Adipocyte (in vitro differentiated cells): ENCODE measurements around the gene ISCU.

Experiments
- DNase-seq: peaks from one replicate; pipeline ENCODE4 v3.0.0-alpha.2; 2015; ENCODE audit warnings: low read depth
- H3K27me3 ChIP-seq: replicated peaks from 2 replicates; pipeline ENCODE4 v1.7.0; 2013; ENCODE audit warnings: mild to moderate bottlenecking, low read length, moderate library complexity; ENCODE audit not compliant: control insufficient read depth, insufficient read depth
- H3K36me3 ChIP-seq: 2 replicates; pipeline ENCODE4 v1.7.0; 2013; ENCODE audit warnings: low read length, mild to moderate bottlenecking, moderate library complexity; ENCODE audit not compliant: control insufficient read depth, insufficient read depth, severe bottlenecking
- H3K4me1 ChIP-seq: 2 replicates; pipeline ENCODE4 v1.7.0; 2013; ENCODE audit warnings: mild to moderate bottlenecking, low read length, moderate library complexity; ENCODE audit not compliant: control insufficient read depth, insufficient read depth
- H3K4me3 ChIP-seq: 2 replicates; pipeline ENCODE4 v1.7.0; 2013; ENCODE audit warnings: mild to moderate bottlenecking, low read length, moderate library complexity
- H3K9ac ChIP-seq: 2 replicates; pipeline ENCODE4 v1.7.0; 2013; ENCODE audit warnings: mild to moderate bottlenecking, low read length, moderate library complexity
- H3K9me3 ChIP-seq: 2 replicates; pipeline ENCODE4 v1.7.0; 2013; ENCODE audit warnings: mild to moderate bottlenecking, low read length, moderate library complexity; ENCODE audit not compliant: control insufficient read depth

ISCU gene

DNA sequence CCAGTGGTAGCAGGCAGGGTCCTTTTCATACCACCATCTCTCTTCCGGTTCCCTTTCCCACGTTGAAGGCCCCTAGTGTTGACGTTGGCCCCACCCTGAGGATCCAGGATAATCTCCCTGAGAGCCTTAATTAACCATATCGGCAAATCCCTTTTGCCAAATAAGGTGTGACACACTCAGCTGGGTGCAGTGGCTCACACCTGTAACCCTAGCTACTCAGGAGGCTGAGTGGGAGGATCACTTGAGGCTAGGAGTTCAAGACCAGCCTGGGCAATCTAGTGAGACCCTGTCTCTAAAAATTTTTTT, 38.3 kb downstream of the ISCU start:
- Histone ChIP-seq H3K4me1 (peaks cover 22% of the 10 kb centered on the region), H3K36me3 (no peaks in the 10 kb centered on the region), H3K27me3 (no peaks in the 10 kb centered on the region), H3K9me3 (no peaks in the 10 kb centered on the region), H3K4me3 (no peak overlapping the region), H3K9ac (no peak overlapping the region)
- no peak for DNase-seq

DNA sequence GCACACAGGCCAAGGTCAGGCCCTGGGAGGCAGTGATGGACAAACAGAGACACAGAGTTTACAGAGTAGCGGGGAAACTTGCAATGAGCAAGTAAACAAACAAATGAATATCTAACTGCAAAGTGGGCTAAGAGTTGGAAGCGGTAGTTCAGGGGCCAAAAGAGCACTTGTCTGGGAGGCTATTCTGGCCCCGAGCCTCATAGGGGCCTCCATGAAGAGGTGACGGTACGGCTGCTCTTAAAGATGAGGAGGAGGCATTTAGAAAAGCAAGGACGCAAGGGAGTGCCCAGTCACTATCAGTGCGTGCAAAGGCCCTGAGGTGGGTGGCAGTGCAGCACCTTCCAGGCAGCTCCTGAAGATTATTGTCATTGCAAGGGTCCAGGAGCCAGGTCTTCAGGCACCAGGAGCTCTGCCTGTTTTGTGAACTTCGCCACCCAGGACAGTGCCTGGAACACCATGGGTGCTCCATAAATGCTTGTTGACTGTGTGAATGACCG, 39.9 kb downstream of the ISCU start:
- Histone ChIP-seq H3K36me3 (no peaks in the 10 kb centered on the region), H3K27me3 (no peaks in the 10 kb centered on the region), H3K4me3 (no peak overlapping the region), H3K9ac (no peak overlapping the region), H3K4me1 (peaks cover 14% of the 10 kb centered on the region), H3K9me3 (no peaks in the 10 kb centered on the region)
- DNase-seq = no peak

DNA sequence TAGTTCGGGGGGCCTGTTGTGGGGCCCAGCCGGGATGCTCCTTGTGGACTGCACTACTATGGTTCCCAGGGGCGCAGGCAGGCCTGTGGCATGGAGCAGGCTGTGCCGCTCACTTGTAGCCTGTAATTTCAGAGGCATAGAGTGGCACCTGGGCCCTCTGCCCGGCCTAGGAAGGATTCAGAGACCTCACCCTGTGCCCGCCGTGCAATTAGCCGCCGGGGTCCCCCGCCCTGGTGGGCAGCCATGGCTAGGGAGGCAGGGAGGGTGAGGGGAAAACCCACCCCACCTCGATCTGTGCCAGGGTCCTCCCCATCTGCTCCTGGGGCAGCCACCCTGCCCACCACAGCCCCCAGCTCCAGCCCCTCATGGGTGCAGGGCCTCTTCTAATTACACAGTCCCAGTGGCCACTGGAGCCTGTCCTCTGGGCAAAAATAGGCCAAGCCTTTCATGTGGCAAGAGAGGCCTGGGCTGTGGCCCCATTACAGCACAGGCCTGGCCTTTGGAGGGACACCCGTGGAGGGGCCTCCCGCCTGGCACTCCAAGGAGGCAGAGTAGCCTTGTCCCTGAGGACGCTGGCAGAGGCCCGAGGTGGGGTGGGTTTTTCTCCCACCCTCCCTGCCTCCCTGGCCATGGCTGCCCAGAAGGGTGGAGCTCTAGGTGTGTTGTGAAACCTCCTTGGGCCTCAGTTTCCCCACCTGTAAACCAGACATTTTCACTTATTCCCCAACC, 40.7 kb downstream of the ISCU start:
- Histone ChIP-seq H3K9ac (no peak overlapping the region), H3K4me3 (no peak overlapping the region), H3K9me3 (no peaks in the 10 kb centered on the region), H3K36me3 (no peaks in the 10 kb centered on the region), H3K4me1 (peaks cover 9% of the 10 kb centered on the region), H3K27me3 (no peaks in the 10 kb centered on the region)
- no peak for DNase-seq

DNA sequence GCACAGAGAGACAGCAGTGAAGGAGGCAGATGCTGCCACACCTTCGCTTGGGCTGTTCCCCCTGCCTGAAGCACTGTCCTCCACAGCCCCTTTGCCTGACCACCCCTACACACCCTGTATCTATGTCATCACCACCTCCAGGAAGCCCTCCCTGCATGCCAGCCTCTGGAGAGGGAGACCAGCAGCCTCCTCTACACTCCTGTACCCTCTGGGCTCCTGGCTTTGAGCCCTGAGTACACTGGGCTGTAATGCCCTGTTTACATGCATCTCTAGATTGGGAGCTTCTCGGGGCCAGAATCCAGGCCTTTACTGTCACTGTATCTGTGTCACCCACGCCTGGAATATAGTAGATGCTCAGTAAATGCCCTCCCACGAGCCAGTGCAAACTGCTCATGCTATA, 41.3 kb downstream of the ISCU start:
- DNase-seq = no peak
- H3K4me1 ChIP-seq = peaks cover 4% of the 10 kb centered on the region
- no peaks in the 10 kb centered on the region for H3K9me3 ChIP-seq
- H3K9ac ChIP-seq = no peak overlapping the region
- no peak overlapping the region for H3K4me3 ChIP-seq
- no peaks in the 10 kb centered on the region for H3K36me3 ChIP-seq
- H3K27me3 ChIP-seq = no peaks in the 10 kb centered on the region

- Histone ChIP-seq H3K4me1 (peaks cover 5% of the 10 kb centered on the region), H3K27me3 (no peaks in the 10 kb centered on the region), H3K36me3 (no peaks in the 10 kb centered on the region), H3K9me3 (no peaks in the 10 kb centered on the region), H3K9ac (no peak overlapping the region), H3K4me3 (no peak overlapping the region)
- DNase-seq = no peak
Observed at GRCh38 chr12:108604208-108604941, 42.0 kb downstream of the ISCU start.

DNA sequence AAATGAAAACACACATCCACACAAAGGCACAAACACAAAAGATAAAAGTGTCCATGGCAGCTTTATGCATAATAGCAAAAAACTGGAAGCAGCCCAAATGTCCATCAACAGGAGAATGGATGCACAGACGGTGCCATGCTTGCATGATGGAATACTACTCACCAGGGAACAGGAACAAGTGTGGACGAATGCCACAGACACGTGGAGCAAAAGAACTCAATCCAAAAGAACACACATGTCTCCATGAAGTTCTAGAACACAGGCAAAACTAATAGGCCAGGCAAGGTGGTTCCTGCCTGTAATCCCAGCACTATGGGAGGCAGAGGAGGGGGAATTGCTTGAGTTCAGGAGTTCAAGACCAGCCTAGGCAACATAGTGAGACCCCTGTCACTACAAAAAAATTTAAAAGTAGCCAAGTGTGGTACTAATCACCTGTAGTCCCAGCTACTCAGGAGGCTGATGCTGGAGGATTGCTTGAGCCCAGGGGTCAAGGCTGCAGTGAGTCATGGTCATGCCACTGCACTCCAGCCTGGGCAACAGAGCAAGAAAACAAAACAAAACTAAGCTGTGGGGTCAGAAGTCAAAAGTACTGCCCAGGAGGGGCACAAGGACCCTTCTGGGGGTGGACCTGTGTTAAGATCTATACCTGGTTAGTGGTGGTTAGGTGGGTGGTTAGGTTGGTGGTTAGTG, 42.7 kb downstream of the ISCU start:
- Histone ChIP-seq H3K4me3 (no peak overlapping the region), H3K4me1 (peaks cover 13% of the 10 kb centered on the region), H3K9ac (no peak overlapping the region), H3K36me3 (no peaks in the 10 kb centered on the region), H3K9me3 (no peaks in the 10 kb centered on the region), H3K27me3 (no peaks in the 10 kb centered on the region)
- DNase-seq = no peak

DNA sequence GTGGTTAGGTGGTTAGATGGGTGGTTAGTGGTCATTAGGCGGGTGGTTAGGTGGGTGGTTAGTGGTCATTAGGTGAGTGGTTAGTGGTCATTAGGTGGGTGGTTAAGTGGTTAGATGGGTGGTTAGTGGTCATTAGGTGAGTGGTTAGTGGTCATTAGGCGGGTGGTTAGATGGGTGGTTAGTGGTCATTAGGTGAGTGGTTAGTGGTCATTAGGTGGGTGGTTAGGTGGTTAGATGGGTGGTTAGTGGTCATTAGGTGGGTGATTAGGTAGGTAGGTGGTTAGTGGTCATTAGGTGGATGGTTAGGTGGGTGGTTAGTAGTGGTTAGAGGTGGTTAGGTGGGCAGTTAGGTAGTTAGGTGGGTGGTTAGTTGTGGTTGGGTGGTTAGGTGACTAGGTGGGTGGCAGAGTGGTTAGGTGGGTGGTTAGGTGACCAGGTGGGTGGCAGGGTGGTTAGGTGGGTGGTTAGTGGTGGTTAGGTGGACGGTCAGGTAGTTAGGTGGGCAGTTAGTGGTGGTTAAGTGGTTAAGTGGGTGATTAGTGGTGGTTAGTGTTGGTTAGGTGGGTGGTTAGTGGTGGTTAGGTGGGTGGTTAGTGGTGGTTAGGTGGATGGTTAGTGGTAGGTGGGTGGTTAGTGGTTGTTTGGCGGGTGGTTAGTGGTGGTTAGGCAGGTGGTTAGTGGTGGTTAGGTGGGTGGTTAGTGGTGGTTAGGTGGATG, 43.5 kb downstream of the ISCU start:
- no peak for DNase-seq
- Histone ChIP-seq H3K4me1 (peaks cover 20% of the 10 kb centered on the region), H3K9me3 (no peaks in the 10 kb centered on the region), H3K4me3 (no peak overlapping the region), H3K36me3 (no peaks in the 10 kb centered on the region), H3K27me3 (no peaks in the 10 kb centered on the region), H3K9ac (no peak overlapping the region)

- DNase-seq = no peak
- Histone ChIP-seq H3K9me3 (no peaks in the 10 kb centered on the region), H3K36me3 (no peaks in the 10 kb centered on the region), H3K4me1 (peaks cover 26% of the 10 kb centered on the region), H3K27me3 (no peaks in the 10 kb centered on the region), H3K9ac (no peak overlapping the region), H3K4me3 (no peak overlapping the region)
Observed at GRCh38 chr12:108606492-108606891, 44.1 kb downstream of the ISCU start.

GRCh38 chr12:108607981-108608600, 45.7 kb downstream of the ISCU start:
- no peak overlapping the region for H3K4me3 ChIP-seq

GRCh38 chr12:108608616-108609015, 46.2 kb downstream of the ISCU start:
- no peaks in the 10 kb centered on the region for H3K36me3 ChIP-seq
- no peaks in the 10 kb centered on the region for H3K27me3 ChIP-seq
- H3K9me3 ChIP-seq = no peaks in the 10 kb centered on the region
- no peak overlapping the region for H3K4me3 ChIP-seq
- H3K4me1 ChIP-seq = peaks cover 47% of the 10 kb centered on the region
- no peak overlapping the region for H3K9ac ChIP-seq
- DNase-seq = no peak

More at GRCh38 chr12:108607981-108608600, 45.7 kb downstream of the ISCU start:
- H3K4me1 ChIP-seq = peaks cover 42% of the 10 kb centered on the region
- H3K36me3 ChIP-seq = no peaks in the 10 kb centered on the region
- no peak for DNase-seq
- H3K9ac ChIP-seq = no peak overlapping the region
- no peaks in the 10 kb centered on the region for H3K27me3 ChIP-seq
- no peaks in the 10 kb centered on the region for H3K9me3 ChIP-seq
